NCI-H748 (cell line): ENCODE measurements around the gene CROCC2.

ENCODE experiments used
- DNase-seq: peaks from one replicate; lab custom pipeline; 2025; ENCODE audit not compliant: unreplicated experiment; lab: John Stamatoyannopoulos, UW

The CROCC2 gene

GRCh38 chr2:240904216-240905175 is 1.6 kb upstream of the CROCC2 start:
- DNase-seq, result no peak

GRCh38 chr2:240905176-240905781 is 857 bp upstream of the CROCC2 start:
- DNase-seq, result no peak

- no peak for DNase-seq
These were observed 915 bp downstream of the CROCC2 start for GRCh38 chr2:240906911-240907590.

GRCh38 chr2:240909216-240909974 is 3.3 kb downstream of the CROCC2 start:
- DNase-seq, result no peak

GRCh38 chr2:240911641-240912265 is 5.6 kb downstream of the CROCC2 start:
- DNase-seq, result no peak

- DNase-seq, result no peak
These were observed 7.0 kb downstream of the CROCC2 start for GRCh38 chr2:240912878-240913809.

GRCh38 chr2:240913810-240914644 is 7.9 kb downstream of the CROCC2 start:
- peak; percentile 63 for DNase-seq

- DNase-seq, result no peak
These were observed 8.7 kb downstream of the CROCC2 start for GRCh38 chr2:240914645-240915525.

GRCh38 chr2:240915526-240916341 is 9.6 kb downstream of the CROCC2 start:
- DNase-seq, result no peak

GRCh38 chr2:240916571-240917008 is 10.5 kb downstream of the CROCC2 start:
- DNase-seq, result no peak

- no peak for DNase-seq
These were observed 11.0 kb downstream of the CROCC2 start for GRCh38 chr2:240917009-240917683.

- no peak for DNase-seq
These were observed 11.6 kb downstream of the CROCC2 start for GRCh38 chr2:240917684-240918257.

- DNase-seq, result peak; percentile 44
These were observed 12.3 kb downstream of the CROCC2 start for GRCh38 chr2:240918258-240919091.

GRCh38 chr2:240919161-240919781 is 13.1 kb downstream of the CROCC2 start:
- DNase-seq, result no peak
